NCI-H82 treated with DMSO at 0.1 percent for 48 hours (cell line): ENCODE measurements around the gene LEFTY1.
"Not testable (repeated sequence)": the region's sequence is repeated elsewhere in the genome, so short reads cannot be mapped to it uniquely, and the experiment has no call there.

Source experiments
- DNase-seq: peaks from one replicate; lab custom pipeline; 2025; ENCODE audit not compliant: unreplicated experiment; lab: John Stamatoyannopoulos, UW

Gene LEFTY1

GRCh38 chr1:225888898-225889601 is at the start of gene LEFTY1:
LEFTY1 (minus strand) TSS chr1:225889146; CDS start chr1:225889066, 80 bp downstream.
- no peak for DNase-seq

- no peak for DNase-seq
Measured at GRCh38 chr1:225937048-225937968, 48.4 kb upstream of the LEFTY1 start.

- DNase-seq: no peak
Measured at GRCh38 chr1:225936523-225936922, 47.6 kb upstream of the LEFTY1 start.

- not testable (repeated sequence) for DNase-seq
Measured at GRCh38 chr1:225936086-225936485, 47.1 kb upstream of the LEFTY1 start.

- no peak for DNase-seq
Measured at GRCh38 chr1:225934711-225935110, 45.8 kb upstream of the LEFTY1 start.

- no peak for DNase-seq
Measured at GRCh38 chr1:225933072-225933471, 44.1 kb upstream of the LEFTY1 start.

- peak; percentile 63 for DNase-seq
Measured at GRCh38 chr1:225931270-225932136, 42.6 kb upstream of the LEFTY1 start.

GRCh38 chr1:225930566-225930965 is 41.6 kb upstream of the LEFTY1 start:
- no peak for DNase-seq

- not testable (repeated sequence) for DNase-seq
Measured at GRCh38 chr1:225929462-225929861, 40.5 kb upstream of the LEFTY1 start.

GRCh38 chr1:225928186-225929175 is 39.5 kb upstream of the LEFTY1 start:
- peak; percentile 75 for DNase-seq

GRCh38 chr1:225926551-225927113 is 37.7 kb upstream of the LEFTY1 start:
- DNase-seq: no peak

- DNase-seq: peak; percentile 87
Measured at GRCh38 chr1:225923692-225924555, 35.0 kb upstream of the LEFTY1 start, which contains the start of gene PYCR2. PYCR2 (minus strand) TSS chr1:225924250; CDS start chr1:225924110, 140 bp downstream.

GRCh38 chr1:225923381-225923691 is 34.4 kb upstream of the LEFTY1 start:
- DNase-seq: no peak

- DNase-seq: no peak
Measured at GRCh38 chr1:225921734-225922709, 33.1 kb upstream of the LEFTY1 start.

- DNase-seq: no peak
Measured at GRCh38 chr1:225919906-225920305, 31.0 kb upstream of the LEFTY1 start.

GRCh38 chr1:225918280-225918679 is 29.3 kb upstream of the LEFTY1 start:
- no peak for DNase-seq

- no peak for DNase-seq
Measured at GRCh38 chr1:225917536-225917935, 28.6 kb upstream of the LEFTY1 start.
